ENCODE measurements around the gene ITIH4.

DNA sequence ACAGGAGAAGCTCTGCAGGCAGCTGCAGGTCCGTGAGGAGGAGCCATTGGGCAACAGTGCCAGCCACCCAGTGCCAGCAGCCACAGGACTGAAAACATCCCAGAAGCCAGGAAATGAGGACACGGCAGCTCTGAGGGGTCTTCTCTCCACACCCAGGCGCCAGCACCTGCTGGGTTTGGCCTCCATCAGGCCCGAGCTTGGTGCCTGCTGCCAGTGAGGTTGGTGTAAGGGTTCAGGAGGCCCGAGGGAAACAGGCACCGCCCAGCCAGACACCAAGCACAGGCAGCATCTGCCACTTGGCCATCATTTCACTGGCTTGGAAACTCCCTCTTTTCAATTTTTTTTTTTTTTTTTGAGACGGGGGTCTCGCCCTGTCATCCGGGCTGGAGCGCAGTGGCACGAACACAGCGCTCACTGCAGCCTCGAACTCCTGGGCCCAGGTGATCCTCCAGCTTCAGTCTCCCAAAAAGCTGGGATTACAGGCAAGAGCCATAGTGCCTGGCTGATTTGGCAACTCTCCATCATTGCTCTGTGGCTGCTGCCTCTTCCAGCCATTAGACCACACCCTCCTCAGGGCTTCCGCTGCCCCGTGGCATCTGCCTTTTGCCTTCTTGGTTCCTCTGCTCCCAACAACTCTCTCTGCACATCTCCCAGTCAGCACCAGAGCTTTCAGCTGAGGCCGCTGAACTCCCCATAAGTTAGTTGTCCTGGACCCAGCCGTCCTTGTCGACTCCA, 37.3 kb downstream of the ITIH4 start:
- no peak for TF ChIP-seq MEF2B (IDR thresholded peaks at IDR 0.05; ENCODE audit: partially characterized antibody, poor library complexity, severe bottlenecking)
- TF ChIP-seq, protein P1, sequence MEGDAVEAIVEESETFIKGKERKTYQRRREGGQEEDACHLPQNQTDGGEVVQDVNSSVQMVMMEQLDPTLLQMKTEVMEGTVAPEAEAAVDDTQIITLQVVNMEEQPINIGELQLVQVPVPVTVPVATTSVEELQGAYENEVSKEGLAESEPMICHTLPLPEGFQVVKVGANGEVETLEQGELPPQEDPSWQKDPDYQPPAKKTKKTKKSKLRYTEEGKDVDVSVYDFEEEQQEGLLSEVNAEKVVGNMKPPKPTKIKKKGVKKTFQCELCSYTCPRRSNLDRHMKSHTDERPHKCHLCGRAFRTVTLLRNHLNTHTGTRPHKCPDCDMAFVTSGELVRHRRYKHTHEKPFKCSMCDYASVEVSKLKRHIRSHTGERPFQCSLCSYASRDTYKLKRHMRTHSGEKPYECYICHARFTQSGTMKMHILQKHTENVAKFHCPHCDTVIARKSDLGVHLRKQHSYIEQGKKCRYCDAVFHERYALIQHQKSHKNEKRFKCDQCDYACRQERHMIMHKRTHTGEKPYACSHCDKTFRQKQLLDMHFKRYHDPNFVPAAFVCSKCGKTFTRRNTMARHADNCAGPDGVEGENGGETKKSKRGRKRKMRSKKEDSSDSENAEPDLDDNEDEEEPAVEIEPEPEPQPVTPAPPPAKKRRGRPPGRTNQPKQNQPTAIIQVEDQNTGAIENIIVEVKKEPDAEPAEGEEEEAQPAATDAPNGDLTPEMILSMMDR (IDR thresholded peaks at IDR 0.05 in 2 of 3, conservative IDR thresholded peaks at IDR 0.05 in 1 of 3; ENCODE audit: control insufficient read depth in 2 of 3, extremely low read depth in 1 of 3, insufficient read depth in 1 of 3, low read depth in 3 of 3, low read length in 3 of 3) = no peak

All from GM12878 (cell line).